GM19395 (cell line): ENCODE data around the gene KCTD20.

ENCODE experiments used
- ATAC-seq: cut with Tn5 transposase; IDR thresholded peaks from one replicate; pipeline ENCODE4 v1.9.1; 2021; ENCODE audit warnings: mild to moderate bottlenecking, moderate library complexity; ENCODE audit not compliant: unreplicated experiment

Gene KCTD20

DNA sequence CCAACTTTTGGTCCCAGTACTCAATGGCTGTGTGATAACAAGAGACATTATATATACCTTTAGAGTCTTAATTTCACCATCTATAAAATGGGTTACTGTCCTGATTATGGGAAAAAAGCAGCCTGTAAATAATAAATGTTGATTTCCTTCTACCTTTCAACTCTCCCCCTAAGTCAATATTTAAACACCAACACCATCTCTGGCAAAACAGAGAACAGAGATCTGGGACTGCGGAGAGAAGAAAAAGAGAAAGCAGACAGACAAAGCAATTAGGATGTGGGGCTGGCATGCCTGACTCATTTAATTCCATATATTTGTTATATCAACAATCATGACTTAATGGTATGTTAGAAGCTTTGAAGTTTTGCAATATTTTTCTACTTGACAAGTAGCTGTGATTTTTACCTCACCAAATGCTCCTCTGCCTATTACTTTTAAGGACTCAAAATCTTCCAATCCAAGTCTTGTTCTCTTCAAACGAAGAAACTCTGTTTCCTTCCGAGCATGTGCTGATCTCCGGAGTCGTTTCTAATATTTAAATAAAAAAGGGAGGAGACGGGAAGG lies 81.2 kb downstream of the KCTD20 start:
- no peak for ATAC-seq

- no peak for ATAC-seq
Observed at GRCh38 chr6:36524871-36525270, 82.1 kb downstream of the KCTD20 start.

DNA sequence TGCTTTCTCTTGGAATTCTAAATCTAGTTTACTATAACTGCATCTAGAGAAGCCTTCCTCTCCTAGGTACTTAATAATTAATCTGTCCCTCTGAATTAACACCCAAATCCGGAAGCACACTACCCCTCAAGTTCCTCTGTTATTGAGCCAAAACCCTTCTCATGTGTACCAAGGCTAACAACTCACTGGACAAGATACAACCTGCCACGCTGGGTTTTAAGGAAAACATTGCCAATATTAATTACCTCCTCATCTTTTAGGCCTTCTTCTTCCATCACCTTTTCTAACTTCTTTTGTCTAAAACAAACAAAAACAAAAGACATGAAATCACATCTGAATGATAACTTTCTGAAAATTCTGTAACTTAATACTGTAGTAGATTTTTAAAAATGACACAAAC lies 82.5 kb downstream of the KCTD20 start:
- ATAC-seq: no peak

DNA sequence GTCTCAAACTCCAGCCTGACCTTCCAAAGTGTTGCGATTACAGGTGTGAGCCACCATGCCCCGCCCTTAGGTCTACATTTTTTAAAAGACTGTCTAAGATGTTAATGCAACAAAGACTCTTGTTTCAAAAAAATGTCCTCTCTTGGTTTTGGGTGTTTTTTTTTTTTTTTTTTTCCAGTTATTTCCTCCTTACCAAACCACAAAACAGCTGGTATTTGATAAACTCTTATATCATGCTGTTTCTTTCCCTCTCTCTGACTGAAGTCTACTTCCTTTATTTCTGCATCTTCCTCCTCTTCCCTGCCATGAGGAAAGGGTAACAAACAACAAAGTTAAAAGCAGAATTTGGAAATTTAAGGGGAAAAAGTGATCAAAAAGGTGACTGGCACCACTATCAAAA lies 83.3 kb downstream of the KCTD20 start:
- ATAC-seq: no peak

DNA sequence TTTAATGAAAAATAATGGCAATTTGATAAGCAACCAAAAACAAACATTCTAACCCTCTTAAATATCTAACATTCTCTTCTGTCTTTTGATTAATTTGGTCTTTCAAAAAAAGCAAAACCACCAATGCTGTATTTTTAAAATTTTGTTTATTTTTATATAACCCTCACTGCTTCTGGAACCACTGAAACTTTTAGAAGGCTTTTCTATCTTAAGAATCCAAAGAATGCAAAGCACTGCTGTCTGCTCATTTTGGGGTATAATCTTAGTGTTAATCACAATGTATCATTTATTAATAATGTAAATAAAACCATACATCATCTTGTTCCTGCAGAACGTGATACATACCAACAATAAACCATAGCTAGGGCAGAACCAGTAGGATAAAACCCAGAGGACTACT lies 90.5 kb downstream of the KCTD20 start:
- ATAC-seq: no peak

DNA sequence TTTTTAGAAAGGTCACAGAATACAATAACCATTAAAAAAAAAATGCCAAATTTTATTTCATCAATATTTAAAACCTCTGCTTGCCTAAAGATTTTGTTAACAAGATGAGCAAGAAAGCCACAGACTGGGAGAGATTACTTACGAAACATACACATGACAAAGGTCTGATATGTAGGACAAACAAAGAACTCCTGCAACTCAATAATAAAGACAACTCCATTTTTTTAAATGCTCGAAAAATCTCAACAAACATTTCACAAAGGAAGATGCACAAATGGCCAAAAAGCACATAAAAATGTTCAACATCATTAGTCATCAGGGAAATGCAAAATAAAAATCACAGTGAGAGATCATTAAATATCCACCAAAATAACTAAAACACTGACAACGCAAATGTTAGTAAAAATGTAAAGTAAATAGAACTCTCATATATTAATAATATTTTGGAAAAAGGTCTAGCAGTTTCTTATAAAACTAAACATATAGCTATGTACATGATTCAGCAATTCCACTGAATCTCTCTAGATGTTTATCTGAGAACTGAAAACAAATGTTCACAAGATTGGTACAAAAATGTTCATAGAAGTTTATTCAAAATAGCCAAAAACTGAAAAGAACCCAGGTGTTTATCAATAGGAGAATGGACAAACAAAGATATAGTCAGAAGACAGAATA lies 94.2 kb downstream of the KCTD20 start:
- ATAC-seq: no peak

GRCh38 chr6:36539814-36540568 lies 97.2 kb downstream of the KCTD20 start:
- no peak for ATAC-seq
